Measurements from ENCODE around the gene LANCL3. TPM values are rescaled to one million over a fixed set of nuclear protein-coding genes. Genes with fewer than 3 reads are reported as not detected.

The LANCL3 gene
- total RNA-seq, 1 experiment from 2014 or later = not detected

- TF ChIP-seq CTCF (IDR thresholded peaks at IDR 0.05; ENCODE audit: insufficient read depth in 1 of 2, low read depth in 1 of 2, low read length in 1 of 2, severe bottlenecking in 1 of 2, unreplicated experiment in 1 of 2) = no peak
- no peaks in the 10 kb centered on the region for H3K4me1 Mint-ChIP-seq (ENCODE audit: low read depth, unreplicated experiment)
- H3K9me3 ChIP-seq = no peaks in the 10 kb centered on the region
Observed at GRCh38 chrX:37640142-37640541, 68.7 kb downstream of the LANCL3 start.

GRCh38 chrX:37641859-37642258 lies 70.4 kb downstream of the LANCL3 start:
- H3K4me1 ChIP-seq = no peaks in the 10 kb centered on the region
- H3K36me3 ChIP-seq (ENCODE audit: control insufficient read depth, insufficient read depth, low read length) = no peaks in the 10 kb centered on the region
- H3K4me3 ChIP-seq (ENCODE audit: low read depth, low read length) = no peak overlapping the region
- Mint-ChIP-seq H3K27ac (ENCODE audit: unreplicated experiment) (no peak overlapping the region), H3K27me3 (ENCODE audit: insufficient read depth, unreplicated experiment) (peaks cover 3% of the 10 kb centered on the region), H3K9me3 (ENCODE audit: unreplicated experiment) (no peaks in the 10 kb centered on the region), H3K4me3 (ENCODE audit: unreplicated experiment) (no peak overlapping the region), H3K36me3 (ENCODE audit: insufficient read depth, unreplicated experiment) (peaks cover 6% of the 10 kb centered on the region), H3K4me1 (ENCODE audit: low read depth, unreplicated experiment) (peaks cover 11% of the 10 kb centered on the region)
- TF ChIP-seq CTCF (IDR thresholded peaks at IDR 0.05; ENCODE audit: insufficient read depth in 1 of 2, low read depth in 1 of 2, low read length in 1 of 2, severe bottlenecking in 1 of 2, unreplicated experiment in 1 of 2) = no peak
- intact Hi-C loops (cut with micrococcal nuclease; ENCODE audit: unreplicated experiment) = no loop called here
- no peaks in the 10 kb centered on the region for H3K9me3 ChIP-seq
- POLR2A ChIA-PET = no interaction called here
- no peak for DNase-seq
- H3K27me3 ChIP-seq (replicated peaks; ENCODE audit: control insufficient read depth, insufficient read depth, low read length) = no peaks in the 10 kb centered on the region
- no TSS peak for BruUV-seq (replicated peaks)
- CTCF ChIA-PET = no interaction called here

More at GRCh38 chrX:37640142-37640541, 68.7 kb downstream of the LANCL3 start:
- ChIA-PET CTCF (no interaction called here), POLR2A (no interaction called here)
- Mint-ChIP-seq H3K4me3 (ENCODE audit: unreplicated experiment) (no peak overlapping the region), H3K27ac (ENCODE audit: unreplicated experiment) (no peak overlapping the region), H3K9me3 (ENCODE audit: unreplicated experiment) (no peaks in the 10 kb centered on the region), H3K36me3 (ENCODE audit: insufficient read depth, unreplicated experiment) (peaks cover 6% of the 10 kb centered on the region), H3K27me3 (ENCODE audit: insufficient read depth, unreplicated experiment) (peaks cover 3% of the 10 kb centered on the region)
- no peaks in the 10 kb centered on the region for H3K4me1 ChIP-seq
- intact Hi-C loops (cut with micrococcal nuclease; ENCODE audit: unreplicated experiment) = no loop called here
- no peak for DNase-seq
- H3K27me3 ChIP-seq (replicated peaks; ENCODE audit: control insufficient read depth, insufficient read depth, low read length) = no peaks in the 10 kb centered on the region
- BruUV-seq (replicated peaks) = no TSS peak
- no peaks in the 10 kb centered on the region for H3K36me3 ChIP-seq (ENCODE audit: control insufficient read depth, insufficient read depth, low read length)
- no peak overlapping the region for H3K4me3 ChIP-seq (ENCODE audit: low read depth, low read length)

GRCh38 chrX:37644381-37645305 lies 73.2 kb downstream of the LANCL3 start:
- BruUV-seq (replicated peaks) = no TSS peak
- Mint-ChIP-seq H3K9me3 (ENCODE audit: unreplicated experiment) (no peaks in the 10 kb centered on the region), H3K4me3 (ENCODE audit: unreplicated experiment) (peak overlapping the region; percentile 58), H3K36me3 (ENCODE audit: insufficient read depth, unreplicated experiment) (no peaks in the 10 kb centered on the region), H3K4me1 (ENCODE audit: low read depth, unreplicated experiment) (peaks cover 11% of the 10 kb centered on the region), H3K27me3 (ENCODE audit: insufficient read depth, unreplicated experiment) (no peaks in the 10 kb centered on the region), H3K27ac (ENCODE audit: unreplicated experiment) (peak overlapping the region; percentile 70)
- Histone ChIP-seq H3K27me3 (replicated peaks; ENCODE audit: control insufficient read depth, insufficient read depth, low read length) (no peaks in the 10 kb centered on the region), H3K36me3 (ENCODE audit: control insufficient read depth, insufficient read depth, low read length) (no peaks in the 10 kb centered on the region), H3K4me3 (ENCODE audit: low read depth, low read length) (no peak overlapping the region), H3K9me3 (no peaks in the 10 kb centered on the region), H3K4me1 (no peaks in the 10 kb centered on the region)
- intact Hi-C loops (cut with micrococcal nuclease; ENCODE audit: unreplicated experiment) = no loop called here
- POLR2A ChIA-PET = no interaction called here
- peak in 1 of 2 experiments; percentile 5 for DNase-seq
- no peak for TF ChIP-seq CTCF (IDR thresholded peaks at IDR 0.05; ENCODE audit: insufficient read depth in 1 of 2, low read depth in 1 of 2, low read length in 1 of 2, severe bottlenecking in 1 of 2, unreplicated experiment in 1 of 2)
- CTCF ChIA-PET = no interaction called here

Measured in Caco-2 (cell line).